Measurements from ENCODE around the gene CLEC18B. TPM values are rescaled to one million over a fixed set of nuclear protein-coding genes. Genes with fewer than 3 reads are reported as not detected.
"Not testable (repeated sequence)": the region's sequence is repeated elsewhere in the genome, so short reads cannot be mapped to it uniquely, and the experiment has no call there.

The CLEC18B gene
- total and polyA plus RNA-seq, 2 of the 4 experiments (the other 2 are of a cell fraction), result 0.17 TPM; not detected in 1

- dilution Hi-C loops (cut with HindIII; ENCODE audit: low sequenced_read_pairs, unreplicated experiment); H3K4me2 ChIP-seq (ENCODE audit: low read depth, low read length); H3K14ac ChIP-seq (replicated peaks; ENCODE audit: low read depth, low read length); H3K18ac ChIP-seq (ENCODE audit: low read depth, low read length); H4K20me1 ChIP-seq (ENCODE audit: insufficient read depth, low read length); H3K9ac ChIP-seq (ENCODE audit: low read depth, low read length); H3K56ac ChIP-seq (ENCODE audit: extremely low read depth, insufficient read depth, low read length); H4K8ac ChIP-seq (ENCODE audit: low read depth in 2 of 2, low read length in 2 of 2); H3K23ac ChIP-seq (ENCODE audit: low read depth, low read length); H3K27me3 ChIP-seq (ENCODE audit: control insufficient read depth, insufficient read depth, low read length); H2BK15ac ChIP-seq (ENCODE audit: low read depth, low read length); H3K27ac ChIP-seq (ENCODE audit: insufficient read depth, low read length); H2AK9ac ChIP-seq (replicated peaks; ENCODE audit: low read depth, low read length, poor library complexity); H4K91ac ChIP-seq (ENCODE audit: insufficient read depth, low read depth, low read length); H2BK120ac ChIP-seq (ENCODE audit: low read depth, low read length); H2BK5ac ChIP-seq (ENCODE audit: low read depth, low read length, poor library complexity, severe bottlenecking); H3K36me3 ChIP-seq (ENCODE audit: control insufficient read depth, insufficient read depth, low read length); intact Hi-C loops (cut with micrococcal nuclease); H3K9me1 ChIP-seq (ENCODE audit: insufficient read depth, low read length); H2BK20ac ChIP-seq (ENCODE audit: low read depth, low read length); H3K4me1 ChIP-seq (ENCODE audit: control insufficient read depth, insufficient read depth, low read length); H2AK5ac ChIP-seq (ENCODE audit: low read depth, low read length); POLR2A ChIA-PET (ENCODE audit: unreplicated experiment); in situ Hi-C loops (cut with MboI; ENCODE audit: low sequenced_read_pairs); H4K5ac ChIP-seq (ENCODE audit: low read depth, low read length); H3K4me3 ChIP-seq (ENCODE audit: insufficient read depth, low read depth, low read length); ATAC-seq (ENCODE audit: low read depth); H3K9me3 ChIP-seq (ENCODE audit: control insufficient read depth, insufficient read depth, low read length); DNase-seq; CTCF ChIA-PET; H3K4ac ChIP-seq (ENCODE audit: low read depth, low read length); H2AFZ ChIP-seq (replicated peaks; ENCODE audit: low read length, poor library complexity); H3K79me1 ChIP-seq (ENCODE audit: low read depth in 1 of 2, low read length in 2 of 2): not testable (repeated sequence)
- TSS peak; percentile 99 for BruUV-seq (replicated peaks)
- WGBS, 2 experiments (ENCODE audit: extremely low coverage in 2 of 2, insufficient read length in 1 of 2), result no CpG with 5 or more reads among the region's 13 CpGs
Observed at GRCh38 chr16:74391454-74392050, 29.7 kb downstream of the CLEC18B start.

- CTCF ChIA-PET; ATAC-seq (ENCODE audit: low read depth); H4K5ac ChIP-seq (ENCODE audit: low read depth, low read length); BruUV-seq (replicated peaks); H3K27me3 ChIP-seq (ENCODE audit: control insufficient read depth, insufficient read depth, low read length); H4K20me1 ChIP-seq (ENCODE audit: insufficient read depth, low read length); H2AK5ac ChIP-seq (ENCODE audit: low read depth, low read length); in situ Hi-C loops (cut with MboI; ENCODE audit: low sequenced_read_pairs); H3K4ac ChIP-seq (ENCODE audit: low read depth, low read length); H3K4me3 ChIP-seq (ENCODE audit: insufficient read depth, low read depth, low read length); H2BK15ac ChIP-seq (ENCODE audit: low read depth, low read length); H2BK5ac ChIP-seq (ENCODE audit: low read depth, low read length, poor library complexity, severe bottlenecking); POLR2A ChIA-PET (ENCODE audit: unreplicated experiment); H3K23ac ChIP-seq (ENCODE audit: low read depth, low read length); H3K79me1 ChIP-seq (ENCODE audit: low read depth in 1 of 2, low read length in 2 of 2); H3K9me3 ChIP-seq (ENCODE audit: control insufficient read depth, insufficient read depth, low read length); H3K4me2 ChIP-seq (ENCODE audit: low read depth, low read length); intact Hi-C loops (cut with micrococcal nuclease); H3K9me1 ChIP-seq (ENCODE audit: insufficient read depth, low read length); H2AK9ac ChIP-seq (replicated peaks; ENCODE audit: low read depth, low read length, poor library complexity); DNase-seq; dilution Hi-C loops (cut with HindIII; ENCODE audit: low sequenced_read_pairs, unreplicated experiment); H3K27ac ChIP-seq (ENCODE audit: insufficient read depth, low read length); H3K36me3 ChIP-seq (ENCODE audit: control insufficient read depth, insufficient read depth, low read length); H3K56ac ChIP-seq (ENCODE audit: extremely low read depth, insufficient read depth, low read length); H2BK20ac ChIP-seq (ENCODE audit: low read depth, low read length); H2BK120ac ChIP-seq (ENCODE audit: low read depth, low read length); H4K91ac ChIP-seq (ENCODE audit: insufficient read depth, low read depth, low read length); H2AFZ ChIP-seq (replicated peaks; ENCODE audit: low read length, poor library complexity); H4K8ac ChIP-seq (ENCODE audit: low read depth in 2 of 2, low read length in 2 of 2); H3K4me1 ChIP-seq (ENCODE audit: control insufficient read depth, insufficient read depth, low read length); H3K14ac ChIP-seq (replicated peaks; ENCODE audit: low read depth, low read length); H3K9ac ChIP-seq (ENCODE audit: low read depth, low read length); H3K18ac ChIP-seq (ENCODE audit: low read depth, low read length): not testable (repeated sequence)
- whole genome bisulfite sequencing, 2 experiments (ENCODE audit: extremely low coverage in 2 of 2, insufficient read length in 1 of 2), result no CpG with 5 or more reads among the region's 6 CpGs
Observed at GRCh38 chr16:74382339-74383034, 38.8 kb downstream of the CLEC18B start.

Measured in IMR-90 (cell line).